Hematopoietic multipotent progenitor cell treated with erythropoietin and hydrocortisone succinate and interleukin-3 and kit ligand, for 8 days (in vitro differentiated cells): ENCODE results near the gene RAPGEF1.
A peak's percentile ranks its signal among the peaks of the same experiment; 100 is the strongest.
"Not testable (repeated sequence)": the region's sequence is repeated elsewhere in the genome, so short reads cannot be mapped to it uniquely, and the experiment has no call there.

ENCODE experiments used
- DNase-seq: peaks from one replicate; pipeline ENCODE4 v3.0.0-alpha.2; 2015

The RAPGEF1 gene

DNA sequence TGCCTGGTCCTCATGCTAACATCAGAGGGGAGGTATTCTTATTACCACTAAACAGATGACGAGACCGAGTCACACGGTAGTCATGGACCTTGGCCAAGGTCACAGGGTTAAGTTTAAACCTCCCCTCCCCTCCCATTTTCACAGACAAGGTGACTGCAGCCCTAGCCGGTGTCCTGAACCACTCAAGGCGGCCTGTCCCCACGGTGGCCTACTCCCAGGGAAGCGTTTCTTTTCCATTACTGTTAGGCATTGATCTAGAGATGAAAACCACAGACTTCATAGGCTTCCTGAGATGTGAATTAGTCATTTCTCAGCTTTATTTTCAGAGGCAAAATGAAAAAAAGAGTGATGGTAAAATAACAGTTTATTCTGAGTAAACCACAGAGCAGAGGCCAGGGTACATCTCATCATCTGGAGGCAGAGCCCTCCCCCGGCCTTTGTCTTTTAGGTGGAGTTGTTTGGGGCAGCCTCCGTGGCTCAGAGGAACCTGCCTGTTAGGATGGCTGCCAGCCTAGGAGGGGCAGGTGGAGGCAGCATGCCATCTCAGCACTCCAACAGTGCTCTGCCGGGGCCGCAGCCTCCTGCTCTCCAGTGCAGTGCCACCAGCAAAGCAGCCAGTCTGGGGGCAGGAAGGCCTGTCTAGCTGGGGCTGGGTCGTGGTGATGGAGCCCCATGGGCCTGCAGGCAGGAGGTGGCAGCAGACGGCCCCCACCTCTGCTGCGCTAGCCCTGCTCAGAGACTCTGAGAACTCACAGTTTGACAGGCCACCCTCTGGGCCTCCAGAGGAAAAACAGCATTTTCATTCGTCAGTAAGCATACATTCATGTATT is 71.2 kb downstream of the RAPGEF1 start:
- DNase-seq, result peak; percentile 29

DNA sequence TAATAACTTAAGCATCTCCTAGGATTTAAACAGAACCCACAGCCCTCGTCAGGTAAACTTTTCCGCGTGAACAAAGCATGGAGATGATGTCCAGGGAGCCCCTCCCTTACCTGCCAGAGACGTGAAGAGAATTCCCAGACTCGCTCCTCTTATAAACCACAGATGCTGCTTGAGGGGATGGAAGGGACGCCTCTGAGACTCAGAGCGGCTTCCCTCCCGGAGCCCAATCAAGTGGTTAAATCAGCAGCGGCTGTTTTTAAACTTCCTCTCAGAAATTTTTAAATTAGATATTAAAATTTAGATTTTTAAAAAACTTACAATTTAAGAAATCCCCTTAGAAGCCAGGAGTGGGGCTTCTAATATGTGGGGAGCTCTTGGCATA is 71.8 kb downstream of the RAPGEF1 start:
- no peak for DNase-seq

DNA sequence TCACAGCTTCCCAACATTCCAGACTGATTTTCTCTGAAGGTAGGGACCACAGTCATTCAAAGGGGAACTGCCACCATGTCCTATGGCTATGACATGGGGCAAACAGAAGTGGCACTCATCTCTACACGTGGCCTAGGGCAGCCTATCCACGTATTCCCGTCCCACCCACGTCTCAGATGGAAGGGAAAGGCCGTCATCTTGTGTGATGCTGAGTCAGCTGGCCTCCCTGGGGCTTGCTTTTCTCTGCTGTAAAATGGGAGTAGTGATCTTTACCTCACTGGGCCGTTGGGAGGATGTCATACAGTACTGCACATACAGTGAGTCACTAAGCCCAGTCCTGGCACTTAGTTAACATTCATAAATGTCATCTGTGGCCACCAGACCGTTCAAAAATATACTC is 72.3 kb downstream of the RAPGEF1 start:
- DNase-seq, result no peak

GRCh38 chr9:131666774-131667173 is 73.1 kb downstream of the RAPGEF1 start:
- DNase-seq, result no peak

GRCh38 chr9:131666029-131666428 is 73.8 kb downstream of the RAPGEF1 start:
- DNase-seq, result no peak

GRCh38 chr9:131663288-131663687 is 76.6 kb downstream of the RAPGEF1 start:
- no peak for DNase-seq

GRCh38 chr9:131662289-131662621 is 77.6 kb downstream of the RAPGEF1 start:
- not testable (repeated sequence) for DNase-seq

DNA sequence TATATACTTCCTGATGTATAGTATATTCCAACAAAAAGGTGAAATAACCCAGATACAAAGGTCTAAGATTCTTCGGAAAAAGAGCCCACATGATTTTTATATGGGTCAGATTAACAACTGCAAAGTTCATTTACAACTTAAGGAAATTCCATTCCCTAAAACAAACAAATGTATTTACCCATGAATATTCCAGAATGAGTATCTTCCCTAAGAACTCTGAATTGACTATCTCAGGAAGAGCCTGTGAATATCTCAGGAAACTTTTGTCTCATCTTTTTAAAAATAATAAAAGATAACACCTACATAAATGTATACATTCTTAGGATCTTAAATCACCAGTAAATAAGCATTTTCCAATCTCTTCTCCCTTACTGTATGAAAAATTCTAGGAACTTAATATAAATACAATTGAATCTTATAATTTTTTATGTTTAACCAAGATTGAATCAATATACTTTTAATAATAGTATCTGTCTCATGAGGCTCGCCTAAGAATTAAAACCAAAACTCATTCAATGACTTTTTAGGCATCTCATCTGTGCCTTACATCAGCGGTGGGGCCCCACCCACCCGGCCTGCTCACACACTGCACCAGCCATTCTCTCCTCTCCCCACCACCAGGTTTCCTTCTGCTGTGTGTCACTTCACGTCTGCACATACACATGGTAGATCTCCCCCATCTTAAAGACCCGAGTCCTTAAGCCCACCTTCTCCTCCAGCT is 78.1 kb downstream of the RAPGEF1 start:
- DNase-seq, result no peak

DNA sequence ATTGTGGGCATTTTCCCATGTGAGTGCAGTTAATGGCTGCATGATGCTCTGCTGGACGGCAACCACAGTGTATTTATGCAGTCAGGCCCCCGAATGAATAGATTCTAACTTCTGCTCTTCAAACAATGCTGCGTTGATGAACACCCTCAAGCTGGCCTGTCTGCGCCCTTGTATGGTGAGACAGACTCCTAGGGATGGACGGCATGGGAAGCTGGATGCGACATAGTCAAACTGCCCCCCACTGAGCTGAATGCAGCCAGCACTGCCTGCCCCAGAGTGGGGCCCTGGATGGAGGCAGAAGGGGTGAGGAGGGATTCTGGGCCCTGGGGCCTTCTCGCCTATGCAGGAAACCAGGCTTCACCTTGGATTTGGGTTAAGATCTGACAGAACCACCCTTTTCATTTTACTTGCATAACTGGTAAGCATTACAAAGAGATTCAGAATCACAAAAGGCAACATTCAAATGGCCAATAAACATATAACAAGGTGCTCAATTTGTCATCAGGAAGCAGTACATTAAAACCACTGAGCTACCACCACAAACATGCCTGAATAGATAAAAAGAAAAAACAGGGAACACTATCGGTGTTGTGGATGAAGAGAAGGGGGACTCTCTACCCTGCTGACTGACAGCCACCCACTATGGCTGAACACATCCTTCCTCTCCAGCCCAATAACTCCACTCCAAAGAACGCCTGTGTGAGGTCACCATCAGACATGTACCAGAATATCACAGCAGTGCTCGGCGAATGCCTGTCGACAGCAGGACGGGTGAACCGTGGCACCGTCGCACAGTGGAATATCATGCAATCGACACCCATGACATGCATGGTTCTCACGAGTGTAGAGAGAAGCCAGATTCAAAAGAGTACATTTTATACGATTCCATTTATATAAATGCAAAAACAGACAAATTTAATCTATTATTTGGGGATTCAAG is 79.1 kb downstream of the RAPGEF1 start:
- no peak for DNase-seq

- no peak for DNase-seq
These were observed 81.3 kb downstream of the RAPGEF1 start for GRCh38 chr9:131658377-131659129.

DNA sequence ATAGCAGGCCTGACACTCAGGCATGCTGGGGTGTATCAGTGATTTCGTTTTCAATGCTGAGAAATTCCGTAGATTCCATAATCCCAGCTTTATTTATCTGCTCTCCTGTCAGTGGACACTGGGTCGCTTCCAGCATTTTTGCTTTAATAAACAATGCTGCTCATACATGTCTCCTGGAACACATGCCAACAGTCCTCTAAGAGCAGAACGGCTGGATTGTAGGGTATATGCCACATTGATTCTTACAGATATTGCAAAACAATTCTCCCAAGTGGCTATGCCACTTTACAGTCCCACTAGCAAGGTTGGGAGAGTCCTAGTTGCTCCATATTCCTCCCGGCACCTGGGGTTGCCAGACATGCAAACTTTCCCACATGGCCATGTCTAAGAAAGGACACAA is 81.9 kb downstream of the RAPGEF1 start:
- DNase-seq, result no peak

DNA sequence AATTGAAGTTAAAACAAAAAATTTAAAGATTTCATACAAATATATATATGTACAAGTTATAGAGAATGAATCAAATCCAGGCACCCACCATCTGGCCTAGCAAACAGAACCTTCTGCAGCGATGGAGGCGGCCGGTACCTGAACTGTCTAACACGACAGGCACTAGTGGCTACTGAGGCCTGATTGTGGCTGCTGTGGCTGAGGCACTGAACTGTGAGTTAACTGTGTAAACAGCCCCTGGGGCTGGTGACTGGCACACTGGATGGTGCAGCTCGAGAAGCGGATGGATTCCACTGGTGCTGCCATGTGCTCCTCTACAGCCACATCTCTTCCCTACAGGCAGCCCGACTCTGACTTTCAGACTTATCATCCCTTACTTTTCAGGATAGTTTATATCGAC is 82.4 kb downstream of the RAPGEF1 start:
- no peak for DNase-seq

- DNase-seq, result no peak
These were observed 82.9 kb downstream of the RAPGEF1 start for GRCh38 chr9:131657037-131657377.

- peak; percentile 74 for DNase-seq
These were observed 83.4 kb downstream of the RAPGEF1 start for GRCh38 chr9:131656356-131657036.

DNA sequence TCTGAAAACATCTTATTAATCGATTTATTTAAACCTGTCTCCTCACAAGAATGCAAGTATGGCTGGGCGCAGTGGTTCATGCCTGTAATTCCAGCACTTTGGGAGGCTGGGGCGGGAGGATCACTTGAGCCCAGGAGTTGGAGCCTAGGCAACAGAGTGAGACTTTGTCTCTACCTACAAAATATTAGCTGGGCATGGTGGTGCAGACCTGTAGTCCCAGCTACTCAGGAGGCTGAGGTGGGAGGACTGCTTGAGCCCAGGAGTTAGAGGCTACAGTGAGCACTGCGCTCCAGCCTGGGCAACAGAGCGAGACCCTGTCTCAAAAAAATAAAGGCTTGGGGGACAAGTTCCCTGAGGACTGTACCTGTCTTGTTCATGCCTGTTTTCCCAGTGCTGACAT is 85.5 kb downstream of the RAPGEF1 start:
- DNase-seq, result not testable (repeated sequence)

DNA sequence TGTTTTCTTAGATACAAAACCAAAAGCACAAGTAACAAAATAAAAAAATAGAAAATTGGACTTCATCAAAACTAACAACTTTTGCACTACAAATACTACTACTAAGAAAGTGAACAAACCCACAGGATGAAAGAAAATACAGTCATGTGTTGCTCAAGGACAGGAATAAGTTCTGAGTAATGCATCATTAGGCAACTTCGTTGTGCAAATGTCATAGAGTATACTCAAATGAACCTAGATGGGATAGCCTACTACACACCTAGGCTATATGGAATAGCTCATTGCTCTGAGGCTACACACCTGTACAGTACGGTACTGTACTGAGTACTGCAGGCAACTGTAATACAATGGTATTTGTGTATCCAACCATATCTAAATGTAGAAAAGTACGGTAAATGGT is 88.3 kb downstream of the RAPGEF1 start:
- DNase-seq, result no peak

GRCh38 chr9:131651160-131651559 is 88.7 kb downstream of the RAPGEF1 start:
- DNase-seq, result no peak

DNA sequence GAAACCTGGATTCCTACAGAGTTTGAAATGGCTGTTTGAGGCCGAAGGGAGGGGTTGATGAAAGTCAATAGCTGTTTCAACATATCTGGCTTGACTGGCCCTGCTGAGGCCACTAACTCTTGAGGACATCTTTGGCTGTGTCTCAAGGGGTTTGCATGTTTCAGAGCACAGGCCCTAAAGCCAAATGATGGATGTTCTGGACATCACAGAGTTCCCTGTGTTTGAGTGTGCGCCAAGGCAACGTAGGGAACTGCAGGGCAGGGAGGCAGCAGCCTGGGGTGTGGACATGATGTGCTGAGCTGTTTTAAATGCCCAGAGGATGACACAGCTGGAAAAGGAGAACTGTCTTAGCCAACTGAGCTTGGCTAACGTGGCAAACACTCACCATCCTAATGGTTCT is 89.6 kb downstream of the RAPGEF1 start:
- no peak for DNase-seq

DNA sequence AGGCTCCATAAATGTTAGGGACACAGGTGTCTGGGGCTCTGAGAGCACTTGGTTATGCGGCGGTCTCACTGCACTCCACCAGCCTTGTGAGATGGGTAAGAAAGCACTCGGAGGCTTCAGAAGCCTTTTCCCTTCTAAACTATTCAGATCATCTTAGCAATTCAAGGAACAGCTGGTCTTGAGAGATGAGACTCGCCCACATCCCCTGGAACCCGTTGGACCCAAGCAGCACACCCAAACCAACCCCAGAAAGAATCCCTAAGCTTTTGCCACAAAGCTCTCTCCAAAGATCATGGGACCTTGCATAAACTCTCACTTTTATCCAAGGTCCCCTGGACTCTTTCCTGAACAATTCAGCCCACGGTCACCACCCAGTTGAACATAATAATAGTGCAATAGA is 90.2 kb downstream of the RAPGEF1 start:
- DNase-seq, result no peak

DNA sequence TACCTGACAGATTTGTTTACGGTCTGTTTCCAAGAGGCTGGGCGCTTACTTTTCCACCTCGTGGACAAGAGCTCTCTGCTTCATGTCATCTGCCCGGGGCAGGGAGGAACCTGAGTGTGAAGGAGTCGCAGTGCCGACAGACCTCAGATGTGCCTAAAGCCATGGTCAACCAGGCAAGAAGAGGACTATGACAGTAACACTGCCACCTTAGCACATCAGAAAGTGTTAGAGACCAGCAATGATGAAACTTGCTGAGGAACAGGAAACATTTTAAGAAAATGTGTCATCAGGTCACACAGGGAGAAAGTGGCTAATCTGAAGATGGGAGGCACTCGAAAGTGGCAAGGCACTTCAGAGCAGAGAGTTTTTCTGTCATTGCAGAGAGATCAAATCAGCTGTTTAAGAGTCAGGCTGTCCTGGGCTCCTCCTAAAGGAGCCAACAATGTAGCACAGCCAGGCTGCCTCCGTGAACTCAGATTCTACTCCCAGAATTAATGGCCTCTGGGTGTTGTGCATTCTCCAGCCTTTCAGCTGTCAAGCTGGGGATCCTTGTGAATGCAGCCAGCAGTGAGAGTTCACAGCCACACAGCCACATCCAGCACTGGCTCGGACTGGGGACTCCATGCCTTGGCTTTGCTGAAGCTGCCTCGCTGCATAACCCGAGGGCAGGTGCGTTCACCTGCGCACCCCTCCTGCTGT is 94.6 kb downstream of the RAPGEF1 start:
- DNase-seq, result no peak

GRCh38 chr9:131642496-131643083 is 97.3 kb downstream of the RAPGEF1 start:
- no peak for DNase-seq
